Left cardiac atrium (tissue), 4 donors: ENCODE results near the gene COL19A1. TPM values are rescaled to one million over a fixed set of nuclear protein-coding genes. Genes with fewer than 3 reads are reported as not detected.
A peak's percentile ranks its signal among the peaks of the same experiment; 100 is the strongest.

Source experiments
- ATAC-seq, 2 donors: fragments of 200-7000 bp; cut with Tn5 transposase; one replicate each; pipeline ENCODE4 v1.9.1; 2020; ENCODE audit warnings: mild to moderate bottlenecking in 2 of 2, moderate library complexity in 2 of 2
- DNase-seq: peaks from one replicate; pipeline ENCODE4 v3.0.0-alpha.2; 2020
- intact Hi-C, 2 donors: fragments of 100-400 bp; cut with DNase I; formaldehyde crosslinking; loops; one replicate each; pipeline versions ENCODE4 v1.14.1 to v1.15.1; 2022 to 2023
- total RNA-seq, 2 donors: library from RNA; stranded (reverse); fragmentation: NEBNext Ultra II Directional; extraction: Animal tissue kit (Norgen Biotek cat#: 25700); gene quantifications; one replicate each; pipeline ENCODE4 v1.2.1, GENCODE V29; 2021
- donor health status: DM: no; HTN: yes; CAD: no.
- donor health status: DM: no; HTN: yes; CAD: no; lungs with severe emphysema.
- donor health status: DM: yes; HTN: yes; CAD: no.
- donor health status: Dilated cardiomyopathy.

The COL19A1 gene
- total RNA-seq, 2 donors from 2014 or later, result 1.9 to 2.5 TPM

- ATAC-seq, result no peak
- intact Hi-C loops, result loop anchor here in 1 of 2 donors (10.0 kb wide), 1 partner anchor 123 kb away; no protein-coding TSS in a partner anchor
- DNase-seq, result no peak
Measured at GRCh38 chr6:69861986-69862385, 4.4 kb upstream of the COL19A1 start.

GRCh38 chr6:69863766-69864165, 2.6 kb upstream of the COL19A1 start:
- intact Hi-C loops, result loop anchor here in 1 of 2 donors (10.0 kb wide), 1 partner anchor 121 kb away; no protein-coding TSS in a partner anchor

GRCh38 chr6:69865126-69865525, 1.2 kb upstream of the COL19A1 start:
- intact Hi-C loops, result loop anchor here in 1 of 2 donors (10.0 kb wide), 1 partner anchor 120 kb away; no protein-coding TSS in a partner anchor
- DNase-seq (no peak), ATAC-seq (no peak)

More at GRCh38 chr6:69863766-69864165, 2.6 kb upstream of the COL19A1 start:
- DNase-seq, result no peak
- ATAC-seq, result no peak

- peak; percentile 88 to 94 for ATAC-seq
- intact Hi-C loops, result loop anchor here in 1 of 2 donors (10.0 kb wide), 1 partner anchor 118 kb away; no protein-coding TSS in a partner anchor
- peak; percentile 74 for DNase-seq
Measured at GRCh38 chr6:69866770-69867638, 648 bp downstream of the COL19A1 start.

- DNase-seq (no peak), ATAC-seq (no peak)
- intact Hi-C loops, result loop anchor here in 1 of 2 donors (10.0 kb wide), 1 partner anchor 117 kb away; no protein-coding TSS in a partner anchor
Measured at GRCh38 chr6:69867639-69867976, 1.3 kb downstream of the COL19A1 start.

GRCh38 chr6:69868252-69868804, 2.0 kb downstream of the COL19A1 start:
- intact Hi-C loops, result loop anchor here in 1 of 2 donors (10.0 kb wide), 1 partner anchor 116 kb away; no protein-coding TSS in a partner anchor

GRCh38 chr6:69868961-69869360, 2.6 kb downstream of the COL19A1 start:
- intact Hi-C loops, result loop anchor here in 1 of 2 donors (10.0 kb wide), 1 partner anchor 116 kb away; no protein-coding TSS in a partner anchor
- no peak for DNase-seq
- no peak for ATAC-seq

More at GRCh38 chr6:69868252-69868804, 2.0 kb downstream of the COL19A1 start:
- ATAC-seq (no peak), DNase-seq (no peak)

- ATAC-seq, result no peak
- no peak for DNase-seq
- intact Hi-C loops, result no loop called here
Measured at GRCh38 chr6:69871107-69871506, 4.8 kb downstream of the COL19A1 start.

GRCh38 chr6:69873291-69873690, 6.9 kb downstream of the COL19A1 start:
- no peak for DNase-seq
- no peak for ATAC-seq
- intact Hi-C loops, result no loop called here

GRCh38 chr6:69875715-69876114, 9.4 kb downstream of the COL19A1 start:
- ATAC-seq (no peak), DNase-seq (no peak)
- intact Hi-C loops, result no loop called here

GRCh38 chr6:69878795-69879194, 12.4 kb downstream of the COL19A1 start:
- ATAC-seq (no peak), DNase-seq (no peak)
- intact Hi-C loops, result no loop called here

- no peak for ATAC-seq
Measured at GRCh38 chr6:69880601-69881000, 14.2 kb downstream of the COL19A1 start.

GRCh38 chr6:69881322-69882151, 15.2 kb downstream of the COL19A1 start:
- ATAC-seq (no peak), DNase-seq (no peak)
- intact Hi-C loops, result no loop called here

More at GRCh38 chr6:69880601-69881000, 14.2 kb downstream of the COL19A1 start:
- intact Hi-C loops, result no loop called here
- no peak for DNase-seq

GRCh38 chr6:69883551-69883950, 17.2 kb downstream of the COL19A1 start:
- intact Hi-C loops, result no loop called here
- ATAC-seq (no peak), DNase-seq (no peak)

- intact Hi-C loops, result no loop called here
- ATAC-seq (no peak), DNase-seq (no peak)
Measured at GRCh38 chr6:69884231-69884630, 17.9 kb downstream of the COL19A1 start.

GRCh38 chr6:69887026-69887425, 20.7 kb downstream of the COL19A1 start:
- intact Hi-C loops, result no loop called here
- no peak for DNase-seq
- no peak for ATAC-seq

GRCh38 chr6:69887714-69888345, 21.5 kb downstream of the COL19A1 start:
- no peak for ATAC-seq
- intact Hi-C loops, result no loop called here
- no peak for DNase-seq

GRCh38 chr6:69888482-69889233, 22.3 kb downstream of the COL19A1 start:
- DNase-seq (no peak), ATAC-seq (no peak)
- intact Hi-C loops, result no loop called here
